NB4 (cell line): Measurements from ENCODE around the gene C11orf98.

ENCODE experiments used
- CTCF ChIP-seq: IDR thresholded peaks from one replicate; pipeline ENCODE4 v1.5.1; 2012; ENCODE audit warnings: low read depth, low read length
- MYC ChIP-seq: IDR thresholded peaks from 2 replicates; pipeline ENCODE4 v1.6.1; 2011; ENCODE audit warnings: low read depth, low read length

GRCh38 chr11:62645946-62646824 is 18.8 kb downstream of the C11orf98 start, which contains the start of gene GANAB:
- TF ChIP-seq MYC (peak; percentile 68; the same call in 1 of the 2 replicates), CTCF (no peak)
